ENCODE results near the gene INF2. TPM values are rescaled to one million over a fixed set of nuclear protein-coding genes. Genes with fewer than 3 reads are reported as not detected.
A peak's percentile ranks its signal among the peaks of the same experiment; 100 is the strongest.

Gene INF2
- total and polyA plus RNA-seq, 9 of the 15 experiments (the other 6 are each of a cell fraction or from before 2014, with no cell fraction given), result 0.56 to 31.3 (median 7.8) TPM

- peak; percentile 7 for TF ChIP-seq CTCFL (IDR thresholded peaks at IDR 0.05; ENCODE audit: borderline replicate concordance, insufficient read depth, low read depth, low read length, poor library complexity, severe bottlenecking)
- TF ChIP-seq, protein P1, sequence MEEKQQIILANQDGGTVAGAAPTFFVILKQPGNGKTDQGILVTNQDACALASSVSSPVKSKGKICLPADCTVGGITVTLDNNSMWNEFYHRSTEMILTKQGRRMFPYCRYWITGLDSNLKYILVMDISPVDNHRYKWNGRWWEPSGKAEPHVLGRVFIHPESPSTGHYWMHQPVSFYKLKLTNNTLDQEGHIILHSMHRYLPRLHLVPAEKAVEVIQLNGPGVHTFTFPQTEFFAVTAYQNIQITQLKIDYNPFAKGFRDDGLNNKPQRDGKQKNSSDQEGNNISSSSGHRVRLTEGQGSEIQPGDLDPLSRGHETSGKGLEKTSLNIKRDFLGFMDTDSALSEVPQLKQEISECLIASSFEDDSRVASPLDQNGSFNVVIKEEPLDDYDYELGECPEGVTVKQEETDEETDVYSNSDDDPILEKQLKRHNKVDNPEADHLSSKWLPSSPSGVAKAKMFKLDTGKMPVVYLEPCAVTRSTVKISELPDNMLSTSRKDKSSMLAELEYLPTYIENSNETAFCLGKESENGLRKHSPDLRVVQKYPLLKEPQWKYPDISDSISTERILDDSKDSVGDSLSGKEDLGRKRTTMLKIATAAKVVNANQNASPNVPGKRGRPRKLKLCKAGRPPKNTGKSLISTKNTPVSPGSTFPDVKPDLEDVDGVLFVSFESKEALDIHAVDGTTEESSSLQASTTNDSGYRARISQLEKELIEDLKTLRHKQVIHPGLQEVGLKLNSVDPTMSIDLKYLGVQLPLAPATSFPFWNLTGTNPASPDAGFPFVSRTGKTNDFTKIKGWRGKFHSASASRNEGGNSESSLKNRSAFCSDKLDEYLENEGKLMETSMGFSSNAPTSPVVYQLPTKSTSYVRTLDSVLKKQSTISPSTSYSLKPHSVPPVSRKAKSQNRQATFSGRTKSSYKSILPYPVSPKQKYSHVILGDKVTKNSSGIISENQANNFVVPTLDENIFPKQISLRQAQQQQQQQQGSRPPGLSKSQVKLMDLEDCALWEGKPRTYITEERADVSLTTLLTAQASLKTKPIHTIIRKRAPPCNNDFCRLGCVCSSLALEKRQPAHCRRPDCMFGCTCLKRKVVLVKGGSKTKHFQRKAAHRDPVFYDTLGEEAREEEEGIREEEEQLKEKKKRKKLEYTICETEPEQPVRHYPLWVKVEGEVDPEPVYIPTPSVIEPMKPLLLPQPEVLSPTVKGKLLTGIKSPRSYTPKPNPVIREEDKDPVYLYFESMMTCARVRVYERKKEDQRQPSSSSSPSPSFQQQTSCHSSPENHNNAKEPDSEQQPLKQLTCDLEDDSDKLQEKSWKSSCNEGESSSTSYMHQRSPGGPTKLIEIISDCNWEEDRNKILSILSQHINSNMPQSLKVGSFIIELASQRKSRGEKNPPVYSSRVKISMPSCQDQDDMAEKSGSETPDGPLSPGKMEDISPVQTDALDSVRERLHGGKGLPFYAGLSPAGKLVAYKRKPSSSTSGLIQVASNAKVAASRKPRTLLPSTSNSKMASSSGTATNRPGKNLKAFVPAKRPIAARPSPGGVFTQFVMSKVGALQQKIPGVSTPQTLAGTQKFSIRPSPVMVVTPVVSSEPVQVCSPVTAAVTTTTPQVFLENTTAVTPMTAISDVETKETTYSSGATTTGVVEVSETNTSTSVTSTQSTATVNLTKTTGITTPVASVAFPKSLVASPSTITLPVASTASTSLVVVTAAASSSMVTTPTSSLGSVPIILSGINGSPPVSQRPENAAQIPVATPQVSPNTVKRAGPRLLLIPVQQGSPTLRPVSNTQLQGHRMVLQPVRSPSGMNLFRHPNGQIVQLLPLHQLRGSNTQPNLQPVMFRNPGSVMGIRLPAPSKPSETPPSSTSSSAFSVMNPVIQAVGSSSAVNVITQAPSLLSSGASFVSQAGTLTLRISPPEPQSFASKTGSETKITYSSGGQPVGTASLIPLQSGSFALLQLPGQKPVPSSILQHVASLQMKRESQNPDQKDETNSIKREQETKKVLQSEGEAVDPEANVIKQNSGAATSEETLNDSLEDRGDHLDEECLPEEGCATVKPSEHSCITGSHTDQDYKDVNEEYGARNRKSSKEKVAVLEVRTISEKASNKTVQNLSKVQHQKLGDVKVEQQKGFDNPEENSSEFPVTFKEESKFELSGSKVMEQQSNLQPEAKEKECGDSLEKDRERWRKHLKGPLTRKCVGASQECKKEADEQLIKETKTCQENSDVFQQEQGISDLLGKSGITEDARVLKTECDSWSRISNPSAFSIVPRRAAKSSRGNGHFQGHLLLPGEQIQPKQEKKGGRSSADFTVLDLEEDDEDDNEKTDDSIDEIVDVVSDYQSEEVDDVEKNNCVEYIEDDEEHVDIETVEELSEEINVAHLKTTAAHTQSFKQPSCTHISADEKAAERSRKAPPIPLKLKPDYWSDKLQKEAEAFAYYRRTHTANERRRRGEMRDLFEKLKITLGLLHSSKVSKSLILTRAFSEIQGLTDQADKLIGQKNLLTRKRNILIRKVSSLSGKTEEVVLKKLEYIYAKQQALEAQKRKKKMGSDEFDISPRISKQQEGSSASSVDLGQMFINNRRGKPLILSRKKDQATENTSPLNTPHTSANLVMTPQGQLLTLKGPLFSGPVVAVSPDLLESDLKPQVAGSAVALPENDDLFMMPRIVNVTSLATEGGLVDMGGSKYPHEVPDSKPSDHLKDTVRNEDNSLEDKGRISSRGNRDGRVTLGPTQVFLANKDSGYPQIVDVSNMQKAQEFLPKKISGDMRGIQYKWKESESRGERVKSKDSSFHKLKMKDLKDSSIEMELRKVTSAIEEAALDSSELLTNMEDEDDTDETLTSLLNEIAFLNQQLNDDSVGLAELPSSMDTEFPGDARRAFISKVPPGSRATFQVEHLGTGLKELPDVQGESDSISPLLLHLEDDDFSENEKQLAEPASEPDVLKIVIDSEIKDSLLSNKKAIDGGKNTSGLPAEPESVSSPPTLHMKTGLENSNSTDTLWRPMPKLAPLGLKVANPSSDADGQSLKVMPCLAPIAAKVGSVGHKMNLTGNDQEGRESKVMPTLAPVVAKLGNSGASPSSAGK (IDR thresholded peaks at IDR 0.05), result peak; percentile 99
- peak; percentile 37; the same call in 1 of the 2 replicates for TF ChIP-seq DPF2 (IDR thresholded peaks at IDR 0.05)
- peak; percentile 71 for TF ChIP-seq SP1 (CRISPR knock-in tag; IDR thresholded peaks at IDR 0.05)
- 0 out of 2 replicates have a peak, but pooled peaks have one; percentile 17 for TF ChIP-seq PTBP1 (IDR thresholded peaks at IDR 0.05; ENCODE audit: low read depth, low read length)
- TF ChIP-seq, protein P2, sequence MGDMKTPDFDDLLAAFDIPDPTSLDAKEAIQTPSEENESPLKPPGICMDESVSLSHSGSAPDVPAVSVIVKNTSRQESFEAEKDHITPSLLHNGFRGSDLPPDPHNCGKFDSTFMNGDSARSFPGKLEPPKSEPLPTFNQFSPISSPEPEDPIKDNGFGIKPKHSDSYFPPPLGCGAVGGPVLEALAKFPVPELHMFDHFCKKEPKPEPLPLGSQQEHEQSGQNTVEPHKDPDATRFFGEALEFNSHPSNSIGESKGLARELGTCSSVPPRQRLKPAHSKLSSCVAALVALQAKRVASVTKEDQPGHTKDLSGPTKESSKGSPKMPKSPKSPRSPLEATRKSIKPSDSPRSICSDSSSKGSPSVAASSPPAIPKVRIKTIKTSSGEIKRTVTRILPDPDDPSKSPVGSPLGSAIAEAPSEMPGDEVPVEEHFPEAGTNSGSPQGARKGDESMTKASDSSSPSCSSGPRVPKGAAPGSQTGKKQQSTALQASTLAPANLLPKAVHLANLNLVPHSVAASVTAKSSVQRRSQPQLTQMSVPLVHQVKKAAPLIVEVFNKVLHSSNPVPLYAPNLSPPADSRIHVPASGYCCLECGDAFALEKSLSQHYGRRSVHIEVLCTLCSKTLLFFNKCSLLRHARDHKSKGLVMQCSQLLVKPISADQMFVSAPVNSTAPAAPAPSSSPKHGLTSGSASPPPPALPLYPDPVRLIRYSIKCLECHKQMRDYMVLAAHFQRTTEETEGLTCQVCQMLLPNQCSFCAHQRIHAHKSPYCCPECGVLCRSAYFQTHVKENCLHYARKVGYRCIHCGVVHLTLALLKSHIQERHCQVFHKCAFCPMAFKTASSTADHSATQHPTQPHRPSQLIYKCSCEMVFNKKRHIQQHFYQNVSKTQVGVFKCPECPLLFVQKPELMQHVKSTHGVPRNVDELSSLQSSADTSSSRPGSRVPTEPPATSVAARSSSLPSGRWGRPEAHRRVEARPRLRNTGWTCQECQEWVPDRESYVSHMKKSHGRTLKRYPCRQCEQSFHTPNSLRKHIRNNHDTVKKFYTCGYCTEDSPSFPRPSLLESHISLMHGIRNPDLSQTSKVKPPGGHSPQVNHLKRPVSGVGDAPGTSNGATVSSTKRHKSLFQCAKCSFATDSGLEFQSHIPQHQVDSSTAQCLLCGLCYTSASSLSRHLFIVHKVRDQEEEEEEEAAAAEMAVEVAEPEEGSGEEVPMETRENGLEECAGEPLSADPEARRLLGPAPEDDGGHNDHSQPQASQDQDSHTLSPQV (IDR thresholded peaks at IDR 0.05), result peak; percentile 94
- peak; percentile 30; the same call in 1 of the 2 replicates for TF ChIP-seq ZBTB1 (CRISPR knock-in tag; IDR thresholded peaks at IDR 0.05; ENCODE audit: borderline replicate concordance, low read depth)
- TF ChIP-seq L3MBTL2 (IDR thresholded peaks at IDR 0.05), result peak; percentile 95
- peak; percentile 78 for TF ChIP-seq ESRRA (IDR thresholded peaks at IDR 0.05; ENCODE audit: borderline replicate concordance, low read depth)
These were observed 39.9 kb downstream of the INF2 start (continued) for GRCh38 chr14:104729176-104729834.

All from K562 (cell line).